GM21576 (cell line): Measurements from ENCODE around the gene CDC6.

Experiments
- ATAC-seq: cut with Tn5 transposase; IDR thresholded peaks from one replicate; pipeline ENCODE4 v1.9.1; 2021; ENCODE audit warnings: mild to moderate bottlenecking, moderate library complexity; ENCODE audit not compliant: unreplicated experiment

The CDC6 gene, protein sequence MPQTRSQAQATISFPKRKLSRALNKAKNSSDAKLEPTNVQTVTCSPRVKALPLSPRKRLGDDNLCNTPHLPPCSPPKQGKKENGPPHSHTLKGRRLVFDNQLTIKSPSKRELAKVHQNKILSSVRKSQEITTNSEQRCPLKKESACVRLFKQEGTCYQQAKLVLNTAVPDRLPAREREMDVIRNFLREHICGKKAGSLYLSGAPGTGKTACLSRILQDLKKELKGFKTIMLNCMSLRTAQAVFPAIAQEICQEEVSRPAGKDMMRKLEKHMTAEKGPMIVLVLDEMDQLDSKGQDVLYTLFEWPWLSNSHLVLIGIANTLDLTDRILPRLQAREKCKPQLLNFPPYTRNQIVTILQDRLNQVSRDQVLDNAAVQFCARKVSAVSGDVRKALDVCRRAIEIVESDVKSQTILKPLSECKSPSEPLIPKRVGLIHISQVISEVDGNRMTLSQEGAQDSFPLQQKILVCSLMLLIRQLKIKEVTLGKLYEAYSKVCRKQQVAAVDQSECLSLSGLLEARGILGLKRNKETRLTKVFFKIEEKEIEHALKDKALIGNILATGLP

DNA sequence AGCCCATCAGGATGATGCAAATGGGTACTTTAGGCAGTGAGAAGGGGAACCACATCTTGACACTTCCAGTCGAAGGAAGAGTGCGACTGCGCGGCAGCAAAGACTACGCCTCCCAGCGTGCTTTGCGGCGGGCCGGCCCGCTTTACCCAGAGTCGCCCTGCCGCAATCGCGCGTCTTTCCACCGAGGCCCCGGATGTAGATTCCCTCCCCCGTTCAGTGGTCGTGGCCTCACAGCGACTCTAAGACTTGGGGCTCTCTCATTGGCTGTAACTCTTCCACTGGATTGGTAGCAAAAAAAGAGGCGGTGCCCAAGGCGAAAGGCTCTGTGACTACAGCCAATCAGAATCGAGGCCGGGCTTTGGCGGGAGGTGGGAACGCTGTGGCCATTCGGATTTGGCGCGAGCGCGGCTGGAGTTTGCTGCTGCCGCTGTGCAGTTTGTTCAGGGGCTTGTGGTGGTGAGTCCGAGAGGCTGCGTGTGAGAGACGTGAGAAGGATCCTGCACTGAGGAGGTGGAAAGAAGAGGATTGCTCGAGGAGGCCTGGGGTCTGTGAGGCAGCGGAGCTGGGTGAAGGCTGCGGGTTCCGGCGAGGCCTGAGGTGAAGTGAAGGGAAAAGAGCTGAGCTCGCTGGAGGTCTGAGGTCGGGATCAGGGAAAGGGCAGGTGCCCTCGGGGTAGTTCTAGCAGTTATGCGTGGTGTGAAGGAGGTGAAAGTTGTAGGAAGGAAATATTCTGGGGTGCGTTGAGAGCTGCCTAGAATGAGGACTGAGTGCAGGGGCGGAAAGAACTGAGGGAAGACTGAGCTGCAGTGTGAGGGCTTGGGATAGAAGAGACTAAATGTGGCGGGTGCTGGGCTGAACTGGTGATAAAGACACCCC, at the start of gene CDC6:
Gene CDC6 (plus strand): TSS at position 386 of the 876 bp plus-strand sequence. CDS start 1,542 bp downstream, outside the sequence.
- ATAC-seq: peak; percentile 93

DNA sequence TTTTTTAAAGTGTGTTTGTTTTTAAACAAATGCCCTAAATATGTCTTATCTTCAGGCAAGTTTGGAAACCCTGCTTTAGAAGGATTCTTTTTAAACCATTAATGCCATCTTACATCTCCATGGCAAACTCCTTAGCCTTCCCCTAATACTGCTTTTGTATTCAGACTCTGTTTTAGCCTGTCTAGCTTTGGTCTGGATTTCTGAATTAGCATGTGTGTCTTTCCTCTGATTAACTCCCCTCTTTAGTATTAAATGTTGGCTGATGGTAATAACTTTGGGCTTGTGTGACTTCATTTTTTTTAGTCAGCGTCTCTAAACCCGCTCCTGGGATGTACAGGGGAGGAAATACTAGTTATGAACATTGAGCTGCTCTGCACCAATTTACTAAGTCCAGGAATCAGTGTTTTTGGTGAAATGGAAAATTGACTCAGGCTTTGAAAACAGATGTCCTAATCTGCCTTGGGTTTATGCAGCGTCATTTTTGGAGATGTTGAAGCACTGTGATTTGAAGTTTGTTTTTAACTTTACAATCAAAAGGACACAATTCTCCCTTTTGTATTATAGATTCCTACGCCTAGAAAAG, 46.3 kb upstream of the CDC6 start:
- no peak for ATAC-seq

DNA sequence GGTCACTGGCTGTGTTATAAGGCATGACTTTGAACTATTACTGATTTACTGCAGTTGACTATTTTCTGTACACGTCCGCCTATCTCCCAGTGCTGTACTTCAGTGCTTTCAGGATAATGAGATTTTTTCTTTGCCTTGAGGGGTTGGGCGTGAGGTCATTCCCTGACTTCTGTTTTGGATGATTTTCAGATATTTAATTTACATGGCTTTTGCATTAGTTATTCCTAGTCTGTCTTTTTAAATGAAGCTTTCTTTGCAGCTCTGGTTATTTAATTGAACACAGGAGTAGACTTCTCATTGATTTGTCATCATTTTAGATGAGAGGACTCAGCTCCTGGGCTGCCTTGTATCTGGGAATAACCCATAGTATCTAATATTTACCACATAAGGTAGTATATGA, 44.9 kb upstream of the CDC6 start:
- no peak for ATAC-seq

DNA sequence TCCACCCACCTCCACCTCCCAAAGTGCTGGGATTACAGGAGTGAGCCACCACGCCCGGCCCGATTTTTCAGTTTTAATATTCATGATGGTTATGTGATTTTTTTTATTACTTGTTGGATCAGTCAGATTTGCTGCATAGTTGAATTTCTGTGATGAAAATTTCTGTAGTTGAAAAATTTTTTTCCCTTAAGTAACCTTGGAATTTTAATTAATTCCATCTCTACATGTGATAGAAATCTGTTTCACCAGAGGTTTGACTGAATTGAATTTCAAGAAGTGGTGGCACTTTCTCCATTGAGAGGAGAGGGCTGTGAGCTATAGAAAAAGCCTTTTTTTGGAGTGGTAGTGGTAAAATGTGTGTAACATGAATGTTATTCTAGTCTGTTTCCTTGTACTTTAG, 43.9 kb upstream of the CDC6 start:
- ATAC-seq: no peak

DNA sequence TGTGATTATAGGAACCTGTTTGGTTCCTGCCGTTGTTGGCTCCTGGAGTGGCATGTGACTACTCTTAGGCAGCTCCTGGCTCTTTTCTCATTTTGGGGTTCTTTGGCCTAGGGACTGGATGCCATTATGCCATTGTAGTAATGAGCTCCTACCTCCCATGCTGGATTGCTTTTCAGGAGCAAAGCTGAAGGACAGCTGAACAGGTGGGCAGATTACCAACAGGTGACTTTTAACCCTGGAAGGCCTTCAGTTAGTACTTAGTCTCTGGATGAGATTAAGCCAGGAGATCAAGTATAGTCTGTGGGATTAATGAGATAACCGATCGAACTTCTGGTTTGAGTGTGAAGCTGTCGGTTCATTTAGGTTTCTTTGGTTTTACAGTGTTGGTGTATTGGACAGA, 43.4 kb upstream of the CDC6 start:
- ATAC-seq: no peak

DNA sequence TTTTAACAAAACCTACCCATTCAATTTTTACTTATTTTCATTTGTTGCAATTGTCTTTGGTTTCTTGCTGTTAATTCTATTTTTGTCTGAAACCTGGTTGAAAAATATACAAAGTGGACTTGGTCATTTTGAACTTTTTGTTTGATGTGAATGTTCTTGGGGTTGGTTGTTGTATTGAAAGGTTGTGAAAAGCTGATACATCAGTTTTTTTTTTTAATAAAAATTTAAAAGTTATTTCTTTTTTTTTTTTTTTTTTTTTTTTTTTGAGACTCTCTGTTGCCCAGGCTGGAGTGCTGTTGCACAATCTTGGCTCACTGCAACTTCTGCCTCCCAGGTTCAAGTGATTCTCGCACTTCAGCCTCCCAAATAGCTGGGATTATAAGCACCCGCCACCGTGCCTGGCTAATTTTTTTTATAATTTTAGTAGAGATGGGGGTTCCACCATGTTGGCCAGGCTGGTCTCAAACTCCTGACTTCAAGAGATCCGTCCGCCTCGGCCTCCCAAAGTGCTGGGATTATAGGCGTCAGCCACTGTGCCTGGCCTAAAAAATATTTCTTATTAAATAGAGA, 39.7 kb upstream of the CDC6 start:
- ATAC-seq: no peak

DNA sequence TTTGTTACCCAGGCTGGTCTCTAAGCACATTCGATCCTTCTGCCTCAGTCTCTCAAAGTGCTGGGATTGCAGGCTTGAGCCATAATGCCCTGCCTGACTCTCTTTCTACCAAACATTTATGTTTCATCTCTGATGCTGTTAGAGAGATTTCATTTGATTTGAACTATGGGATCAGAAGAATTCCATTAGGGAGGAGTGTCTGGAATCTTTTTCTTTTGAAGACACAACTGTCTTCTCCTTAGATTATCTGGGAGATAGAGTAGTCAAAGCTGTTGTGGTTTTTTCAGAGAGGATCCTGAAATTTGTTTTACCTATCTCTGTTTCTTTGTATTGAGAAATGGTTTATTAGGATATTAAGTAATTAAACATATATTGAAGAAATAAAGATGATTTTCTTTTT, 39.2 kb upstream of the CDC6 start:
- no peak for ATAC-seq

DNA sequence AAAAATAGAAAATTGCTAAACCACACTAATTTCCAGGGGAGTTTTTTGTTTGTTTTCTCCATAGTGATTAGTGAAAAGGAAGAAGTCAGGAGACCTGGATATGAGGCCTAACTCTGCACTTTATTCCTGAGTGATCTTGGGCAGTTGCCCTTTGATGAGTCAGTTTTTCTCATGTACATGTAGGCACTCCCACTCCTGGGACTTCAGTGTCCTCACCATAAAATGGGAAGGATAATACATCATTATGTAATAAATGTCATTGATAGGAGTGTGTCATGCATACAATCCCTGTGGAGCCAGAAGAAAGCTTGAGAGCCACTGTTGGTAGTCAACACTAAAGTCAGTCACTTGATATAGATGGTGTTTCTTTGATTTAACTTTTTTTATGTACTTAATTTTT, 36.1 kb upstream of the CDC6 start:
- ATAC-seq: no peak

DNA sequence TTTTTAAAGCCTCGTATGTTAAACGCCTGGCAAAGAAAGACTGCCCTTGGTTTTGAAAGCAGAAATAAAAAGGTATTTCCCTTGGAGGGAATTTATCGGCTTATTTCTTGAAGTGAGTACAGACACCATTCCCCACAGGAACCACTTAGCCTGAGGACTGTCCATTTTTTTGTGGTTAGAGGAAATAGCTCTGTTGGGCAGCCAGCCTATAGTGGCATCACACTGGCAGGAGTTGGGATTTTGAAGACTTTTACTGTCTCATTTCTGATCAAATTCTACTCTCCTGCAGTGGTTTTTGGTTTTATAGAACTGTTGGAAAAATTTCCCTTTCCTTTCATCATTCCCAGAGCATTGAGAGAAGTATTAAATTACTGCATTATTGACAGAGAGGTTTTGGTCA, 34.1 kb upstream of the CDC6 start:
- ATAC-seq: no peak

DNA sequence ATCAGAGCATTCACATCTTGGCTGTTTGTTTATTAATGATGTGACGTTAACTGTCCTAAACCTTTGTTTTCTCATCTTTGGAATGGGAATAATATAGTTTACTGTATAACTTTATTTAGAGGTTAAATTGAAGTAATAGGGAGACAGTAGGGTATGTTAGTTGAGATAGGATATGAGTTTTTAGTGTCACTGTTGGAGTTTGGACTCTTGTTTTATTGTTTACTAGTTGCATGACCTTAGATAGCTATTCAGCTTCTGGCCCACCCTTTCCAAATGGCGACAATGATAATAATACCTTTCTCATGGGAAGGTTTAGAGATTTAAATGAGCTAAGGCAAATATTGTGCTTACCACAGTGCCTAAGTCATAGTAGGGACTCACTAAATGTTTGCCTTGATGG, 28.2 kb upstream of the CDC6 start:
- no peak for ATAC-seq

DNA sequence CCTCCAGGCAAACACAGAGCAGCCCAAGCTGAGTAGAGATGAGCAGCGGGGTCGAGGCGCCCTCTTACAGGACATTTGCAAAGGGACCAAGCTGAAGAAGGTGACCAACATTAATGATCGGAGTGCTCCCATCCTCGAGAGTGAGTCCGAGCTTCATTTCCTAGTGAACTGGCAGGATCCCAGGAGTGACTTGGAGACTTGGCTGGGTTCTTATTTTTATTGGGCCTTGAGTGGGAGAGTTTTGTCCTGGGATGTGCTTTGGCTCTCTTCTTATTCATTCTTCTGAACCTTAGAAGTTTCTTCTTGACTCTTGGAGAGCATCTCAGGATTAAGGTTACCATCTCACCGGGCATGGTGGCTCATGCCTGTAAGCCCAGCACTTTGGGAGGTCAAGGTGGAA, 27.2 kb upstream of the CDC6 start:
- ATAC-seq: no peak

DNA sequence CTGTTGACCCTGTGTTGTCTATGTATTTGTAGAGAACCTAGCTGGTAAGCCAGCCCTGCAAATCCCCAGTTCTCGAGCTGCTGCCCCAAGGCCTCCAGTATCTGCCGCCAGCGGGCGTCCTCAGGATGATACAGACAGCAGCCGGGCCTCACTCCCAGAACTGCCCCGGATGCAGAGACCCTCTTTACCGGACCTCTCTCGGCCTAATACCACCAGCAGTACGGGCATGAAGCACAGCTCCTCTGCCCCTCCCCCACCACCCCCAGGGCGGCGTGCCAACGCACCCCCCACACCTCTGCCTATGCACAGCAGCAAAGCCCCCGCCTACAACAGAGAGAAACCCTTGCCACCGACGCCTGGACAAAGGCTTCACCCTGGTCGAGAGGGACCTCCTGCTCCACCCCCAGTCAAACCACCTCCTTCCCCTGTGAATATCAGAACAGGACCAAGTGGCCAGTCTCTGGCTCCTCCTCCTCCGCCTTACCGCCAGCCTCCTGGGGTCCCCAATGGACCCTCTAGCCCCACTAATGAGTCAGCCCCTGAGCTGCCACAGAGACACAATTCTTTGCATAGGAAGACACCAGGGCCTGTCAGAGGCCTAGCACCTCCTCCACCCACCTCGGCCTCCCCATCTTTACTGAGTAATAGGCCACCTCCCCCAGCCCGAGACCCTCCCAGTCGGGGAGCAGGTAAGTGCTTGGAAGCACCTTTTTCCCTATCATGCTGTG, 23.1 kb upstream of the CDC6 start:
- ATAC-seq: no peak

DNA sequence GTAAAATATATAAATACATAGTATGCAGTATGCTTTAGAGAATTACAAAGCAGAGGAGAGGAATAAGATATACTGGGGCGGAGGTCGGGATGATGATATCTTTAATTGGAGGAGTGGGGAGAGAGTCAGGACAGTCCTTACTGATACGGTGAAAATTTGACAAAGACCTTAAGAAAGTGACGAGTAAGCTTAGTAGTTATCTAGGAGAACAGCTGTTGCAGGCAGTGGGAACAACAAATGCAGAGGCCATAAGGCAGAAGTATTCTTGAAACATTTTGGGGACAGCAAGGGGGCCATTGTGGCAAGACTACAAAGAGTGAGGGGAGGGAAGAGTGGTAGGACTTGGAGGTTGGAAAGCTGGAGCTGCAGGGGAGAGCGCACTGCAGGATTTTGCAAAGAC, 22.3 kb upstream of the CDC6 start:
- no peak for ATAC-seq

DNA sequence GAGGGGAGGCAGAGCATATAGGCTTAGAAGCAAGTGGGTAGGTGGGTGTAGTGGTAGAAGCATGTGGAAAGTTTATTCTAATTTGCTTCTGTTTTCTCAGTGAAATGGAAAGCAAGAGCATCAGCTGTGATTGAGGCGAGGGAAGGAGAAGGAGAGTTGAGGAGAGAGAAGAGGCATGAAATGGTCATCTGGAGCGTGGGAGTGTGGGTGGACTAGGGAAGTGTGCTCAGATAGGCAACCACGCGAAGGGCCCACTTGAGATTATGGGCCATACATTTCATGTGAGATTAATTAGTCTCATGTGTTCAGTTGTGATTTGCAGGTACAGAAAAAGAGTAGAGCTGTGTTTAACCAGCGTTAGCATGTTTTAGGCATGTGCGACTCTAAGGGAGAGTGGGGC, 20.8 kb upstream of the CDC6 start:
- no peak for ATAC-seq

DNA sequence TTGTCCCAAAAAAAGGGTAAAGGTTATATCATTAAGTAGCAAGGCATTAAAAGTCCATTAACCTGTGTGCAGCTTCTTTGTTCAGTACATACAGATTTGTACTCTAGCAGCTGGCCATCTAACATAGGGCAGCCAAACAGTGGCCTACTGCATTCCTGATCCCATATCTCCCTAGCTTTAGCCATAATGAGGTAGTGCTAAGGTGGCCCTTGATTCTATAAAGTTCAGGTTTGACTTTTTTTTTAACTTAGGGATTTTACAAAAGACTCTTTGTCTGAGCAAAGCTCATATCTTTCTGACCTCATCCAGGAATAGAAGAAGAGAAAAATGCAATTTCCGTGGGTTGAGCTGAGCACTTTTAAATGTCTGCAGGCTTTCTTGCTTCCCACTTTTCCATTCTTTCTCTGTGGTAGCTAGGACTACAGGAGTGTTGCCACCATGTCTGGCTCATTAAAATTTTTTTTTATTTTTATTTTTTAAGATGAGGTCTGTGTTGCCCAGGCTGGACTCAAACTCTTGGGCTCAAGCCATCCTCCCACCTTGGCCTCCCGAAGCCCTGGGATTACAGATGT, 19.5 kb upstream of the CDC6 start:
- ATAC-seq: no peak

DNA sequence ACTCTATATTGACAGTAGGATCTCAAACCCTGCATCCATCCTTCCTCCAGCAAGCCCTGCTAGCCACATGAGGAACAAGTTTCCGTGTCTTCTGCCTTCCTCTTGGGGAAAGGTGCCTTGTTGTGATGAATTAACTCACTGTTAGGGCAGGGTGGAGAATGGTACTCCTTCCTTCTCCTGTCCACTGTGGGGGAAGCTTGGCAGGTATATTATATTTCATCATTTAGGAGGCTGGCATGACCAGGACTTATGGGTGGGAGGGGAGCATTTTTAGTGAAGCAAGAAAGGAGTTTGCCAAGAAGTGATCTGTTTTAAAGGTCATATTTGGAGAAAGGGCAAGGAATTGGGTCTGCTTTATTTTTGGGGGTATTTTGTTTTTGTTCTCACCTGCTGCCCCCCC, 9.3 kb upstream of the CDC6 start:
- ATAC-seq: no peak

DNA sequence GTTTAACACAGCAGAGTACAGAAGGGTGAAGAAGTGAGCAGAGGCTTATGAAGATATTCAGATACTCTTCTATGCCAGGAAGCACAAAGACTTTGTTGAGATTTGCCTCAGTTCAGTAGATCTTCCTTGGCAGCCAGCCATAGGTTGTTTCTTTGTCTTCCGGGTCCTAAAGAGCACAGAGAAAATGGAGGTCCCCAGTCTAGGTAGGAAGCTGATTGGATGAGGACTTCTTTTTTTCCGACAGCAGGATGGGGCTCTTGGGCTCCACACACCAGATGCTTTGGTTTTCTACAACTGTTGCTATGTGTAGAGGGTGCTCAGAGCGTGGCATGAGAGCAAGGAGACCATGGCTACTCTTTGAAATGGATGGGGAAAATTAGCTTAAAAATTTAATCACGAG, 8.3 kb upstream of the CDC6 start:
- ATAC-seq: no peak

DNA sequence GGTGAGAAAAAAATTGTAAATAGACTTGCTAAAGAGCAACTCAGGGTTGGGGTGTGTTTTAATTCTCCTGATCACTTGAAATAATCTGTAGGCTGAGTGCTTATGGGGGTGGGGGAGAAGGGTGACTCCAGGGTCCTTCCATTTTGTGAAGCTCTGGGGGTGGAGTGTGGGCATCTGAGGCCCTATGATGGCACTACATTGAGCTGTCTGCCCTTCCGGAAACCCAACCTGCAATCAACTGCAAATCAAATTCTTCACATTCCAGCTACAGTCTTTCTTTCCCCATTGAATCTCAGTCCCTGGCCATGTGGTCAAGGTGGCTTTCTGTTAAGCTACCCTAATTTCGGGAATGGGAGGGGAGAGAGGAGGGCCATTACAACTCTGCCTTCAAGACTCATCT, 6.0 kb upstream of the CDC6 start:
- ATAC-seq: no peak

DNA sequence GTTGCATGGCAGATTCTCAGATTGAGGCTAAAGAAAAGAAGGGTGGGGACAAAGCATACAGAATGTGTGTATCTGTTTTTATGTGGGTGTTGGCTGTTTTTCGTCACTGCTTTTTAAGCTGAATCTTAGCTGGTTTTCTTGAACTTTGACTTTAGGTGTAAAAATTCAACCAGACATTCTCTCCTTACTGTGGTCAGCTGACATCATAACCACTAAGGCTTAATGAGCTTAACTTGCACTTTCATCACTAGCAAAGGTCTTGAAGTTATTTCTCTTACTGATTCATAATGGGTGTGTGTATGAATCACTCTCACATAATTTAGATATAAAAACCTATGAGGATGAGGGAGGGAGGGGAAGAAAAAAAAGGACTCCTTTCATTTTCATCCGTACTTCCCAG, 4.0 kb upstream of the CDC6 start:
- no peak for ATAC-seq

DNA sequence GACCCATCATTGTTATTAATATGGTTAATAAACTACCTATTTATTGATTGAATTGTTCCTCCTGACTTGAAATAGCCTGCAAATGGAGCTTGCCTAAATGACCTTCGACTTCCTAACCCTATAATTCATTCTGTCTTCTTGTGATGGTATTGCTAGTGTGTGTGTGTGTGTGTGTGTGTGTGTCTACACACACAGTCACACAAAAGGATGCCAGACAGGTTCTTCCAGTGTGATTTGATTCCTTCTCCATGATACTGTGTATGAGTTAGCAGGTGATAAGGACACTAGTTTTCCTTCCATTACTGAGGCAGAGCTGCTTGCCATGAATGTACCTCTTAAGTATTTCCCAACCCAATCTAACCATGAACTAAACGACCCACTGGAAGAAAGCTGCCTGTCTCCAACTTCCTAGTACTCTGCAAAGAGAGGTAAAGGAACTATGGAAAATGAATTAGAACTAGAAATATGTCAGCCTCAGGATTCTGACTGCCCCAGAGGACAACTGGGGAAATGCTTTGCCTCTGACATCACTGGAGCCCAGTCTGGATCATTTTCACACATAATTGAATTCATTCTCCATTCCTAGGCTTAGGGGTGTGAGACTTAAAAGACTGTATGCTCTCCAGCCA, 3.5 kb upstream of the CDC6 start:
- ATAC-seq: no peak
